ENCODE measurements around the gene SPSB2.

DNA sequence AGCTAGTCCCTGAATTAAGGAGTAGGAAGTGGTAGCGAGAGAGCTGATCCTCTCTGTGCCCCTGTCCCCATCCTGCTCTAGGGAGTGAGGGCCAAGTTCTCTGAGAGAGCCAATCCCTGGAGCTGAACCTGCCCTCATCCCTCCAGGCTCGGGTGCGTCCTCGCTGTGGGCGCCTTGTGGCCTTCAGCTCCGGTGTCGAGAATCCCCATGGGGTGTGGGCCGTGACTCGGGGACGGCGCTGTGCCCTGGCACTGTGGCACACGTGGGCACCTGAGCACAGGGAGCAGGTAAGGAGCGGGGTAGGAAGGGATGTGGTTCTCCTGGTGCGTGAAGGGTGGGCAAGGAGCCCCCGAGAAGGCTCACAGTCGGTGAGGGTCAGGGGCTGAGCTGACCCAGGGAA, 34.2 kb downstream of the SPSB2 start:
- TF ChIP-seq, protein P1, sequence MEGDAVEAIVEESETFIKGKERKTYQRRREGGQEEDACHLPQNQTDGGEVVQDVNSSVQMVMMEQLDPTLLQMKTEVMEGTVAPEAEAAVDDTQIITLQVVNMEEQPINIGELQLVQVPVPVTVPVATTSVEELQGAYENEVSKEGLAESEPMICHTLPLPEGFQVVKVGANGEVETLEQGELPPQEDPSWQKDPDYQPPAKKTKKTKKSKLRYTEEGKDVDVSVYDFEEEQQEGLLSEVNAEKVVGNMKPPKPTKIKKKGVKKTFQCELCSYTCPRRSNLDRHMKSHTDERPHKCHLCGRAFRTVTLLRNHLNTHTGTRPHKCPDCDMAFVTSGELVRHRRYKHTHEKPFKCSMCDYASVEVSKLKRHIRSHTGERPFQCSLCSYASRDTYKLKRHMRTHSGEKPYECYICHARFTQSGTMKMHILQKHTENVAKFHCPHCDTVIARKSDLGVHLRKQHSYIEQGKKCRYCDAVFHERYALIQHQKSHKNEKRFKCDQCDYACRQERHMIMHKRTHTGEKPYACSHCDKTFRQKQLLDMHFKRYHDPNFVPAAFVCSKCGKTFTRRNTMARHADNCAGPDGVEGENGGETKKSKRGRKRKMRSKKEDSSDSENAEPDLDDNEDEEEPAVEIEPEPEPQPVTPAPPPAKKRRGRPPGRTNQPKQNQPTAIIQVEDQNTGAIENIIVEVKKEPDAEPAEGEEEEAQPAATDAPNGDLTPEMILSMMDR (IDR thresholded peaks at IDR 0.05; ENCODE audit: low read depth, low read length), result no peak
- no peak for TF ChIP-seq POLR2A (IDR thresholded peaks at IDR 0.05; ENCODE audit: extremely low read depth, insufficient read length)

All from NB4 (cell line).